H9 (cell line): ENCODE measurements around the gene PHACTR4. TPM values are rescaled to one million over a fixed set of nuclear protein-coding genes. Genes with fewer than 3 reads are reported as not detected.

ENCODE experiments used
- DNase-seq: peaks from one replicate; pipeline ENCODE4 v3.0.0-alpha.2; 2017
- H2AFZ ChIP-seq: one replicate; pipeline ENCODE4 v1.6.1; 2013; ENCODE audit warnings: mild to moderate bottlenecking, low read length, control low read depth, moderate library complexity
- H2AK5ac ChIP-seq: 2 replicates; pipeline ENCODE4 v1.6.1; 2013; ENCODE audit warnings: low read length, control low read depth, mixed read lengths; ENCODE audit not compliant: insufficient read length
- H2BK120ac ChIP-seq: one replicate; pipeline ENCODE4 v1.6.1; 2013; ENCODE audit warnings: low read depth, mild to moderate bottlenecking, low read length, control low read depth, inconsistent platforms; ENCODE audit not compliant: poor library complexity, severe bottlenecking
- H2BK12ac ChIP-seq: 2 replicates; pipeline ENCODE4 v1.6.1; 2013; ENCODE audit warnings: low read length, control low read depth, mixed read lengths, low read depth; ENCODE audit not compliant: insufficient read length
- H2BK15ac ChIP-seq: 2 replicates; pipeline ENCODE4 v1.6.1; 2013; ENCODE audit warnings: low read depth, low read length, control low read depth
- H2BK20ac ChIP-seq: one replicate; pipeline ENCODE4 v1.6.1; 2013; ENCODE audit warnings: low read depth, mild to moderate bottlenecking, low read length, control low read depth, inconsistent platforms; ENCODE audit not compliant: poor library complexity, severe bottlenecking
- H2BK5ac ChIP-seq: 2 replicates; pipeline ENCODE4 v1.6.1; 2013; ENCODE audit warnings: low read length, control low read depth, mixed read lengths; ENCODE audit not compliant: insufficient read length
- H3K14ac ChIP-seq: 2 replicates; pipeline ENCODE4 v1.6.1; 2013; ENCODE audit warnings: low read length, control low read depth; ENCODE audit not compliant: insufficient read depth
- H3K18ac ChIP-seq: 2 replicates; pipeline ENCODE4 v1.6.1; 2013; ENCODE audit warnings: low read depth, mild to moderate bottlenecking, mixed read lengths, low read length, control low read depth; ENCODE audit not compliant: insufficient read length
- H3K23ac ChIP-seq: 2 replicates; pipeline ENCODE4 v1.6.1; 2013; ENCODE audit warnings: low read length, control low read depth, mixed read lengths, low read depth; ENCODE audit not compliant: insufficient read length
- H3K23me2 ChIP-seq: 2 replicates; pipeline ENCODE4 v1.6.1; 2013; ENCODE audit warnings: low read depth, mild to moderate bottlenecking, mixed read lengths, low read length, control low read depth; ENCODE audit not compliant: insufficient read length, poor library complexity, severe bottlenecking
- H3K27ac ChIP-seq: 2 replicates; pipeline ENCODE4 v1.5.1; 2013; ENCODE audit warnings: low read length, control low read depth, mixed read lengths, low read depth; ENCODE audit not compliant: insufficient read length
- H3K27me3 ChIP-seq: 2 replicates; pipeline ENCODE4 v1.6.1; 2013; ENCODE audit warnings: low read length, control low read depth, inconsistent platforms; ENCODE audit not compliant: insufficient read depth
- H3K4ac ChIP-seq: 2 replicates; pipeline ENCODE4 v1.6.1; 2013; ENCODE audit warnings: low read depth, mild to moderate bottlenecking, control low read depth, inconsistent platforms, low read length, moderate library complexity
- H3K4me1 ChIP-seq: 2 replicates; pipeline ENCODE4 v1.6.1; 2013; ENCODE audit warnings: low read length, control low read depth, inconsistent platforms; ENCODE audit not compliant: insufficient read depth
- H3K4me2 ChIP-seq: 2 replicates; pipeline ENCODE4 v1.6.1; 2013; ENCODE audit warnings: low read length, control low read depth, mixed read lengths; ENCODE audit not compliant: insufficient read length, insufficient read depth
- H3K56ac ChIP-seq: 2 replicates; pipeline ENCODE4 v1.6.1; 2013; ENCODE audit warnings: low read depth, mild to moderate bottlenecking, mixed read lengths, low read length, control low read depth; ENCODE audit not compliant: insufficient read length
- H3K79me1 ChIP-seq: 2 replicates; pipeline ENCODE4 v1.6.1; 2013; ENCODE audit warnings: low read depth, mild to moderate bottlenecking, moderate library complexity, low read length, control low read depth, inconsistent platforms; ENCODE audit not compliant: insufficient read depth, poor library complexity, severe bottlenecking
- H3K79me2 ChIP-seq: 2 replicates; pipeline ENCODE4 v1.6.1; 2013; ENCODE audit warnings: low read length, control low read depth, inconsistent platforms; ENCODE audit not compliant: insufficient read depth
- H3K9ac ChIP-seq: 2 replicates; pipeline ENCODE4 v1.6.1; 2013; ENCODE audit warnings: low read length, control low read depth, mixed read lengths; ENCODE audit not compliant: insufficient read length; ENCODE audit errors: extremely low read depth
- H3K9me3 ChIP-seq: one replicate; pipeline ENCODE4 v1.6.1; 2013; ENCODE audit warnings: low read depth, low read length, inconsistent platforms; ENCODE audit not compliant: control insufficient read depth
- H3T11ph ChIP-seq: one replicate; pipeline ENCODE4 v1.6.1; 2013; ENCODE audit warnings: mild to moderate bottlenecking, low read length, control low read depth, inconsistent platforms
- H4K20me1 ChIP-seq: one replicate; pipeline ENCODE4 v1.6.1; 2013; ENCODE audit not compliant: control insufficient read depth, insufficient read length, insufficient read depth
- H4K5ac ChIP-seq: 2 replicates; pipeline ENCODE4 v1.6.1; 2013; ENCODE audit warnings: low read depth, mild to moderate bottlenecking, mixed read lengths, low read length, control low read depth; ENCODE audit not compliant: insufficient read length
- H4K8ac ChIP-seq: replicated peaks from 2 replicates; pipeline ENCODE4 v1.6.1; 2013; ENCODE audit warnings: low read length, control low read depth, mixed read lengths, low read depth; ENCODE audit not compliant: insufficient read length
- H4K91ac ChIP-seq: 2 replicates; pipeline ENCODE4 v1.6.1; 2013; ENCODE audit warnings: low read depth, mild to moderate bottlenecking, moderate library complexity, mixed read lengths, low read length, control low read depth; ENCODE audit not compliant: insufficient read length
- H3K27ac Mint-ChIP-seq, 3 experiments: 2 replicates in 2 of 3; 3 replicates in 1 of 3; pipeline ENCODE4 v1.8.0; 2020 to 2021; ENCODE audit warnings: mixed read lengths in 3 of 3, mild to moderate bottlenecking in 1 of 3, moderate library complexity in 1 of 3
- H3K27me3 Mint-ChIP-seq: 2 replicates; pipeline ENCODE4 v1.8.0; 2021; ENCODE audit warnings: low read depth, mild to moderate bottlenecking, moderate library complexity, mixed read lengths
- H3K36me3 Mint-ChIP-seq, 3 experiments: 2 replicates in 2 of 3; 3 replicates in 1 of 3; pipeline ENCODE4 v1.8.0; 2020 to 2021; ENCODE audit warnings: low read depth in 3 of 3, mixed read lengths in 3 of 3; ENCODE audit not compliant: insufficient read depth in 1 of 3
- H3K4me1 Mint-ChIP-seq, 2 experiments: 2 replicates each; pipeline ENCODE4 v1.8.0; 2020; ENCODE audit warnings: mixed read lengths in 2 of 2
- H3K4me3 Mint-ChIP-seq, 2 experiments: 2 replicates in 1 of 2; 3 replicates in 1 of 2; pipeline ENCODE4 v1.8.0; 2020 to 2021; ENCODE audit warnings: mild to moderate bottlenecking in 2 of 2, mixed read lengths in 2 of 2, moderate library complexity in 1 of 2
- H3K9me3 Mint-ChIP-seq, 2 experiments: 2 replicates in 1 of 2; 3 replicates in 1 of 2; pipeline ENCODE4 v1.8.0; 2020; ENCODE audit warnings: mild to moderate bottlenecking in 2 of 2, mixed read lengths in 2 of 2, moderate library complexity in 1 of 2
- CTCF ChIP-seq: fragments of 200-600 bp; sonication (generic); conservative IDR thresholded peaks from 3 replicates; pipeline ENCODE4 v1.8.0; 2021; ENCODE audit warnings: antibody characterized with exemption, mild to moderate bottlenecking
- WGBS: extraction: QIAGEN DNeasy Blood & Tissue Kit; methylation state at CpG from one replicate; pipeline ENCODE4 v1.1.7; 2013; ENCODE audit warnings: missing lambda C conversion rate, low lambda C conversion rate, mixed read lengths; ENCODE audit not compliant: insufficient read length; ENCODE audit errors: extremely low coverage; 5-methylcytosine and 5-hydroxymethylcytosine counted together
- total RNA-seq: library from RNA; stranded (reverse); gene quantifications from 2 replicates; pipeline ENCODE4 v1.2.1, GENCODE V29; 2021

Gene PHACTR4
- total RNA-seq, 1 experiment from 2014 or later: 54.0 TPM

GRCh38 chr1:28358716-28359115, 10.8 kb upstream of the PHACTR4 start:
- Mint-ChIP-seq H3K27me3 (no peaks in the 10 kb centered on the region), H3K4me1 (0 out of 4 replicates have a peak, but pooled peaks cover 0 to 3% of the 10 kb centered on the region in 2 experiments), H3K27ac (peak overlapping the region in 1 of 3 experiments; percentile 44; a peak in 2 of 7 replicates), H3K4me3 (no peak overlapping the region), H3K36me3 (no peaks in the 10 kb centered on the region), H3K9me3 (no peaks in the 10 kb centered on the region)
- no peaks in the 10 kb centered on the region for H3K9me3 ChIP-seq
- no peak overlapping the region for H2BK5ac ChIP-seq
- no peaks in the 10 kb centered on the region for H3K79me2 ChIP-seq
- no peak for DNase-seq
- no peak overlapping the region for H4K91ac ChIP-seq
- H3K23me2 ChIP-seq: no peaks in the 10 kb centered on the region
- no peak overlapping the region for H3K23ac ChIP-seq
- H4K20me1 ChIP-seq: no peaks in the 10 kb centered on the region
- H3K56ac ChIP-seq: no peak overlapping the region
- H4K8ac ChIP-seq: no peak overlapping the region
- no peak overlapping the region for H2AK5ac ChIP-seq
- no peak overlapping the region for H2AFZ ChIP-seq
- no peak overlapping the region for H3K4me2 ChIP-seq
- no peak overlapping the region for H3T11ph ChIP-seq
- H2BK20ac ChIP-seq: no peak overlapping the region
- no peak overlapping the region for H3K18ac ChIP-seq
- no peak overlapping the region for H4K5ac ChIP-seq
- no peak overlapping the region for H3K27ac ChIP-seq
- H3K27me3 ChIP-seq: no peaks in the 10 kb centered on the region
- no peaks in the 10 kb centered on the region for H3K79me1 ChIP-seq
- no peak overlapping the region for H2BK15ac ChIP-seq
- WGBS: no CpG with 5 or more reads among the region's 3 CpGs
- H3K4ac ChIP-seq: no peak overlapping the region
- TF ChIP-seq CTCF: no peak
- H3K14ac ChIP-seq: no peak overlapping the region
- H3K4me1 ChIP-seq: no peaks in the 10 kb centered on the region
- H2BK12ac ChIP-seq: no peak overlapping the region
- no peak overlapping the region for H3K9ac ChIP-seq
- H2BK120ac ChIP-seq: no peak overlapping the region
